Measurements from ENCODE around the gene GPBAR1.

DNA sequence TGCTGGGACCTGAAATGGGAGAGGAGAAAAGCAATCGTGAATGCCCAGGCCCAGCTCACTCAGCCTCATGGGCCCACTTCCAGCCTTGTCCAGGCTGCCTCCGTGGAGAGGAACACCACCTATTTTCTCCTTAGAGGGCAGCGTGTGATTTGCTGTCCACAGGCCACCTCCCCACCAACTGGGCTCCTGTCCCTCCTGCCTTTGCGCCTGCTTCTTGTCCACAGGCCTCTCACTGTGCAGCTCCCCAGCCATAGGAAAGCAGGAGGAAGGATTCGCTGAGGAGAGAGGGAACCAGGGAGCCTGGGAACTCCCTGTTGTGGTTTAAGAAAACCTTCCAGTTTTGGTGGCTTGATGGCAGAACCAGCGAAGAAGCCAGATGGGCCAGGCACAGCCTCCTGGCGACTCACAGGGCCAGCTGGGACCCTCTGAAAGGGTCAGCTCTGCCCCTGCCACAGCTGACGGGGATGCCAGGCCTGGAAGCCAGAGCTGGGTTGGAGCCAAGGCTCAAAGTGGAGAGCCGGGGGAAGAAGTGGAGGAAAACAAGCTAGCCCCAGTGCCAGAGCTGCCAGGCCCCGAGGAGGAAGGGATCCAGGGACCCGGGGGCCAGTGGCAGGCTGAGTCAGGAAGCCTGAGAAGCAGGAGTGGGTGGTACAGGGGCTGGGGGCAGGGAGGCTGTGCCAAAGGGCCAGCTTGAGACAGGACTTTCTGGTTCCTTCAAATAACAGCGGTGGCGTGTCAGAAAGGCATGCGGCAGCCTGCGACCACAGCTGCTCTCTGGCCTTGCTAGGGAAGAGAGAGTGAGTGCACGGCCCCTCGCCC is 21.6 kb downstream of the GPBAR1 start:
- TF ChIP-seq YY1 (IDR thresholded peaks at IDR 0.05; ENCODE audit: insufficient read depth, insufficient read length) (no peak), ZNF274 (IDR thresholded peaks at IDR 0.05; ENCODE audit: low read depth, low read length) (no peak), SUZ12 (IDR thresholded peaks at IDR 0.05; ENCODE audit: extremely low read depth, insufficient read depth, insufficient read length) (no peak)
